H4 (cell line): Measurements from ENCODE around the gene MUC3A. TPM values are rescaled to one million over a fixed set of nuclear protein-coding genes. Genes with fewer than 3 reads are reported as not detected.

Experiments
- total RNA-seq: library from RNA; depleted of rRNA; stranded (reverse); fragments of >200 nt; shearing (Covaris generic); gene quantifications from 2 replicates; pipeline ENCODE4 v1.2.3, GENCODE V29; 2014; rRNA removed

The MUC3A gene
- total RNA-seq, 1 experiment from 2014 or later: not detected

Other genes starting within 250 kb of the MUC3A start
- 61.6 and 80.1 TPM in 2 replicates for gene POP7, start 243.4 kb upstream of the MUC3A start, total RNA-seq
- not detected in 2 replicates for gene EPO, start 229.1 kb upstream of the MUC3A start, total RNA-seq
- gene ZAN, start 215.9 kb upstream of the MUC3A start, total RNA-seq: not detected in 2 replicates
- 29.9 and 37.1 TPM in 2 replicates for gene EPHB4, start 122.0 kb upstream of the MUC3A start, total RNA-seq
- 4.9 and 5.6 TPM in 2 replicates for gene SLC12A9, start 96.8 kb upstream of the MUC3A start, total RNA-seq
- 78.5 and 95.5 TPM in 2 replicates for gene TRIP6, start 82.1 kb upstream of the MUC3A start, total RNA-seq
- gene SRRT, start 74.4 kb upstream of the MUC3A start, total RNA-seq: 44.3 and 46.8 TPM in 2 replicates
- gene UFSP1, start 59.8 kb upstream of the MUC3A start, total RNA-seq: 6.3 and 6.7 TPM in 2 replicates
- 0.15 TPM in 1 of 2 replicates, not detected in the other for gene ACHE, start 53.6 kb upstream of the MUC3A start, total RNA-seq
- gene MUC12, start 20.0 kb downstream of the MUC3A start, total RNA-seq: 0.54 and 1.0 TPM in 2 replicates
- not detected in 2 replicates for gene MUC17, start 70.5 kb downstream of the MUC3A start, total RNA-seq
- gene TRIM56, start 135.9 kb downstream of the MUC3A start, total RNA-seq: 3.4 and 4.6 TPM in 2 replicates
- gene SERPINE1, start 177.6 kb downstream of the MUC3A start, total RNA-seq: 11.1 and 12.7 TPM in 2 replicates
- 148 and 186 TPM in 2 replicates for gene AP1S1, start 204.9 kb downstream of the MUC3A start, total RNA-seq
- 3.6 and 7.1 TPM in 2 replicates for gene VGF, start 216.0 kb downstream of the MUC3A start, total RNA-seq
- gene NAT16, start 230.8 kb downstream of the MUC3A start, total RNA-seq: not detected in 2 replicates